ENCODE measurements around the gene IRF9.

IRF9 gene

DNA sequence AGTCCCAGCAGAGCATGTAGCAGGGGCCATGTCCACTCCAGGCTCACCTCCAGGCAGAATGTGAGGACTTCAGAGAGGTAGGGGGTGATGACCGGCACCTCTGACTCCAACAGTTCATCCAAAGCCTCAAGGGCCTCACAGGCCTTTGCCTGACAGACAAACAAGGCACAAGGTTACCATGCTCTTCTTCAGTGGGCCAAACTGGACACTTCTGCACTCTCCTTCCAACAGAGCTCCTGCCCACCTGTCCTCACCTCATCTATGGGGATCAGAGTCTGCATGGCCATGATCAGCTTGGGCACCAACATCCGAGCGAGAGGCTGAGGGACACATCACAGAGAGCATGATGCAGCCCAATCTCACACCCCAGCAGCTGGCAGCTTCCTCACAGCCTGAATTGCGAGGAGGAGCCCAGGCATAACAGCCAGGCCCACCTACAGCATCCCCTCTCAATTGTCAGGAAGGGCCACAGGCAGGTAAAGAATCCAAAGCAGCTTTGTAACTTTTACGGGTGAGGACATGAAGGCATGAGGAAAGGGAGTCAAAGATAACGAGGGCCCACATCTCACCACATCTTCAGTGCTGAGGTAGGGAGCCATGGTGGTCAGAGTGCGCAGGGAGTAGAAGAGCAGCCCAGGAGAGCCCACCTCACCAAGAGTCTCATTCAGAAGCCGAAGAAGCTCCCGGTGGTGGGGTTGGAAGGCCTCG is 25.9 kb downstream of the IRF9 start:
- TF ChIP-seq, protein P1, sequence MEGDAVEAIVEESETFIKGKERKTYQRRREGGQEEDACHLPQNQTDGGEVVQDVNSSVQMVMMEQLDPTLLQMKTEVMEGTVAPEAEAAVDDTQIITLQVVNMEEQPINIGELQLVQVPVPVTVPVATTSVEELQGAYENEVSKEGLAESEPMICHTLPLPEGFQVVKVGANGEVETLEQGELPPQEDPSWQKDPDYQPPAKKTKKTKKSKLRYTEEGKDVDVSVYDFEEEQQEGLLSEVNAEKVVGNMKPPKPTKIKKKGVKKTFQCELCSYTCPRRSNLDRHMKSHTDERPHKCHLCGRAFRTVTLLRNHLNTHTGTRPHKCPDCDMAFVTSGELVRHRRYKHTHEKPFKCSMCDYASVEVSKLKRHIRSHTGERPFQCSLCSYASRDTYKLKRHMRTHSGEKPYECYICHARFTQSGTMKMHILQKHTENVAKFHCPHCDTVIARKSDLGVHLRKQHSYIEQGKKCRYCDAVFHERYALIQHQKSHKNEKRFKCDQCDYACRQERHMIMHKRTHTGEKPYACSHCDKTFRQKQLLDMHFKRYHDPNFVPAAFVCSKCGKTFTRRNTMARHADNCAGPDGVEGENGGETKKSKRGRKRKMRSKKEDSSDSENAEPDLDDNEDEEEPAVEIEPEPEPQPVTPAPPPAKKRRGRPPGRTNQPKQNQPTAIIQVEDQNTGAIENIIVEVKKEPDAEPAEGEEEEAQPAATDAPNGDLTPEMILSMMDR (conservative IDR thresholded peaks at IDR 0.05; ENCODE audit: control insufficient read depth, insufficient read depth, low read depth, low read length) = no peak
- DNase-seq (ENCODE audit: low read depth) = no peak
- no peak overlapping the region for H3K4me3 ChIP-seq (ENCODE audit: control insufficient read depth, low read depth, low read length)

DNA sequence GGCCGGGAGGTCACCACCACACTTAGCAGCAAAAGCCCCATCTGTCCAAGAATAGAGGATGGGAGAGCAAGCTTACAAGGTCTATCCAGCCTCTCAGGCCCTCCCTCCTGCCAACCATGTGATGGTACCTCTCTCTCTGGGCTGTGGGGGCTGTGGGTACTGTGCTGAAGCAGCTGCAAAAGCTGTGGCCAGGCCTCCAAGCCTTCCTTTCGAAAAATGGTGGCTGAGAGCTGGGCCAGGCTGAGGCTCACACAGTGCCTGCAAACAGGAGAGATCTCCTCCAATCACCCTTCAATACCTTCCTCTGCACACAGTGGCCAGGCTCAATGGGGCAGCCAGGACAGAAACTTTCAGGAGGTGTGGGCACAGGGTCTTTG is 26.5 kb downstream of the IRF9 start:
- H3K4me3 ChIP-seq (ENCODE audit: control insufficient read depth, low read depth, low read length) = peak overlapping the region; percentile 86
- TF ChIP-seq, protein P1 (conservative IDR thresholded peaks at IDR 0.05; ENCODE audit: control insufficient read depth, insufficient read depth, low read depth, low read length) = no peak
- DNase-seq (ENCODE audit: low read depth) = no peak

DNA sequence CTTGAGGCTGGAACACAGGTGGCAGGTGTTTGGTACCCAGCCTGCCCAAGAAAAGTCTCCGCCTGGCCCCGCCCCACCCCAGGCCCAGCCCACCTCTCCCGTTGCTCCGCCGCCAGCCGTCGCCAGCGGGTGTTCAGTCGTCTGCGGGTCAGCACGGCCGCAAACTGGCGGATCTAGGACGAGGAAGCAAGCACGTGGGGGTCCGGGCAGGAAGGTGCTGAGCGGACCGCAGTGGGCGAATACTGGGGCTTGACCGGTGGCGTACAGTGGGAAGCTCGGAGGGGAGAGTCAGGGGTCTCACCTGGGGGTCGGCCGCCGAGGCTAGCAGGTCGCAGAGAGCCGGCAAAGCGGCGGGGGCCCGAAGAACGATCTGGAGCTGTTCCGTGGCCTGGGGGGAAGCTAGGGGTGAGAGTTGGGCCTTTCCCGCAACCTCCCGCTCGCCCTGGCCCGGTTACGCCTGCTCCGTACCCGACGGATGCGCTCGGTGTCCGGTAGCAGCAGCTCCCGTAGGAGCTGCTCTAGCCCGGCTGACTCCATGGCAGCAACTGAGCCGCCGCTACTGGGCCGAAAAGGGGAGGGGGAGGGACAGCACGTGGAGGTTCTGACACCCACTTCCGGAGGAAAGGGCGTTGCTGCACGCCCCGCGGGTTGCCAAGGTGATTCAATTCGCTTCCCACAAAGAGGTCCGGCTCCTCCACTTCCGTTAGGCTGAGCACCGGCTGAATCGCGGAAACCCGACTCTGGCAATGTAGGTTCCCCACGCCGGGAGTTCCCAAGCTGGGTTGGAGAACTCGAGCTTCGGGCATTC is 27.4 kb downstream of the IRF9 start, which contains the start of gene IPO4:
Gene IPO4, minus strand, starts transcription at position 566 of the 808 bp plus-strand sequence. Its CDS starts 29 bp downstream, at position 537.
- TF ChIP-seq, protein P1 (conservative IDR thresholded peaks at IDR 0.05; ENCODE audit: control insufficient read depth, insufficient read depth, low read depth, low read length) = no peak
- H3K4me3 ChIP-seq (ENCODE audit: control insufficient read depth, low read depth, low read length) = peak within 1 kb of the TSS; percentile 86
- peak; percentile 97 for DNase-seq (ENCODE audit: low read depth)

DNA sequence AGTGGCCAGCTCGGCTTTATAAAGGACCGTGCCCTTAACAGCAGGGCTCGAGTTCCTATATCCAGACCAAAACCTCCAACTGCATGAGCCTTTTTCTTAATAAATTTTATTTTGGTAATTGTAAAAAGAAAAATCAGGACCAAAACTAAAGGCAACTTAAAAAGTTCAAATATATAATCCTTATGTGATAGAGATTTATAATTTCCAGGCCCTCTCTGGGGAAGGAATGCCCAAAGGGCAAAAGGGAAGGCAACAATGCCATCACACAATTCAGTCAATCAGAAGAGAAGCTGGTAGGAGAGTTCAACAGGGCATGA is 28.0 kb downstream of the IRF9 start:
- no peak overlapping the region for H3K4me3 ChIP-seq (ENCODE audit: control insufficient read depth, low read depth, low read length)
- no peak for DNase-seq (ENCODE audit: low read depth)
- TF ChIP-seq, protein P1 (conservative IDR thresholded peaks at IDR 0.05; ENCODE audit: control insufficient read depth, insufficient read depth, low read depth, low read length) = no peak

DNA sequence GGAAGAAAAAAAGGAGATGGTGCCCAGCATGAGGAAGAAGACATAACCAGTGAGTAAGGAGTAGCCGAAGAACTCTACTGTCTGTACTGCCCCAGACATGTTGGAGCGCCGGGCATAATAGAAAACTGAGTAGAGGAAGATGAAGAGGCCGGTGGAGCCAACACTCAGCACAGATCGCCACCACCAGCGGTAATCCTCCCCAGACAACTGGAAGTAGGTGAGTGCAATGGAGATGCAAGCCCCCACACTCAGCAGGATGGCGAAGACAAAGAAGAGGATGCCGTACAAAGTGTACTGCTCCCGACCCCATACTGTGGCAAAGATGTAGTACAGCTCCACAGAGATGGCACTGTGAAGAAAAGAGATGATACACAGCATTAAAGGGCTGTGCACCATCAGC is 28.4 kb downstream of the IRF9 start:
- no peak overlapping the region for H3K4me3 ChIP-seq (ENCODE audit: control insufficient read depth, low read depth, low read length)
- no peak for DNase-seq (ENCODE audit: low read depth)

DNA sequence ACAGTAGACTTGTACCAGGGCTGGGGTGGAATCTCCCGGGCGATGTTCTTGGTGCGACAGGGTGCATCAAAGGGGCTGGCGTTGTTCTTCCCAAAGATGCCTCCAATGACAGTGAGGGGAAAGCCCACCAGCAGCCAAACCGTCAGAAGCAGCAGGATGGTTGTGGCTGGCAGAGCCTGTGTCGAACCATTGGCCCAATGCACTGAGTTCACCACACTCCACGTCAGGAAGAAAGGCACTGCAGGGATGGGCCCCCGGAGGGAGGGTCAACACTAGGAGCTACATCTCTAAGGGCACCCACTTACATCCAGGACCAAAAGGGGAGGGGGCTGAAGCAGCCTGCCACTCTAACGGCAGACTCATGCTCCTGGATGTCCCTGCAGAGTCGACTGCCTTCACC is 29.4 kb downstream of the IRF9 start:
- H3K4me3 ChIP-seq (ENCODE audit: control insufficient read depth, low read depth, low read length) = no peak overlapping the region
- TF ChIP-seq, protein P1 (conservative IDR thresholded peaks at IDR 0.05; ENCODE audit: control insufficient read depth, insufficient read depth, low read depth, low read length) = no peak
- DNase-seq (ENCODE audit: low read depth) = no peak

More for the DNA sequence above, 28.4 kb downstream of the IRF9 start:
- TF ChIP-seq, protein P1 (conservative IDR thresholded peaks at IDR 0.05; ENCODE audit: control insufficient read depth, insufficient read depth, low read depth, low read length) = no peak

Measured in fibroblast of mammary gland (primary cell).